ENCODE measurements around the gene TSPAN9. TPM values are rescaled to one million over a fixed set of nuclear protein-coding genes. Genes with fewer than 3 reads are reported as not detected.

TSPAN9 gene
- polyA plus RNA-seq, 1 of the 3 experiments (the other 2 are of a cell fraction): 34.9 TPM

DNA sequence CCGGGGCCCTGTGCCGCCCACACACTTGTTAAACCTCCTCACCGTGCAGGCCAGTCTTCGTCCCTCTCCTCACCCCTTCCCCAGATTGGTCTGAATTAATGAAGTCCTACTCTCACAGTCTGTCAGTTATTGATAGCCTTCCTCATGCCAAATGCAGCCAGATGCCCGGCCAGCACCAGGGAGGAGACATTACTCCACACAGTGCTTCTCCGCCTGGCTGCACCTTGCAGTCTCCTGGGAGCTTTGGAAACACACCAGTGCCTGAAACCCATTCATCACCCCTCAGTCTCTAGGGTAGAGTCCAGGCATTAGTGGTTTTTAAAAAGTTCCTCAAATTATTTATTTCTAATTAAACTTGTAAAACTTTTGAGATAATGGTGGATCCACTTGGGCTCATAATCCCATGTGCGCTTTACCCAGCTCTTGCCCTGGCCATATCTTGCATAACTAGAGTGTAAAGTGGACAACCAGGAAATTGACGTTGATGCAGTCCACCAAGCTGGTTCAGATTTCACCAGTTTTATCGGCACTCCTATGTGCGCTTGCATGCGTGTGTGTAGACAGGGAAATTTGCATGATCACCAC is 38.2 kb upstream of the TSPAN9 start:
- Histone ChIP-seq H3K36me3 (replicated peaks in 1 of 2; ENCODE audit: control insufficient read depth in 1 of 2, insufficient read depth in 2 of 2, low read length in 1 of 2) (peaks cover 5 to 27% of the 10 kb centered on the region in 2 experiments), H3K27me3 (ENCODE audit: insufficient read depth) (no peaks in the 10 kb centered on the region), H3K9me2 (no peaks in the 10 kb centered on the region), H3K4me1 (ENCODE audit: control insufficient read depth in 1 of 2, insufficient read depth in 2 of 2, low read depth in 1 of 2, low read length in 1 of 2) (peaks cover 0 to 4% of the 10 kb centered on the region in 2 experiments; a peak in 1 of 4 replicates), H3K4me3 (ENCODE audit: low read depth in 2 of 2, low read length in 1 of 2) (no peak overlapping the region), H2AFZ (ENCODE audit: low read depth) (no peak overlapping the region), H3K4me2 (no peak overlapping the region), H3K79me2 (ENCODE audit: insufficient read depth) (no peaks in the 10 kb centered on the region), H3K9ac (no peak overlapping the region), H3K27ac (ENCODE audit: low read depth in 2 of 2, low read length in 1 of 2) (no peak overlapping the region), H4K20me1 (ENCODE audit: insufficient read depth) (no peaks in the 10 kb centered on the region; the same call in 1 of the 2 replicates), H3F3A (replicated peaks; ENCODE audit: insufficient read depth) (no peaks in the 10 kb centered on the region), H3K9me3 (no peaks in the 10 kb centered on the region)
- no peak for DNase-seq
- WGBS (ENCODE audit: low lambda C conversion rate): 91% methylated on average over 11 of the region's 11 CpGs
- CTCF ChIA-PET: interaction anchor here (0.8 to 1.6 kb wide), 3 partner anchors 22 to 185 kb away, joined by 3 to 5 read pairs (median 5); no protein-coding TSS in a partner anchor
- TF ChIP-seq MXI1 (IDR thresholded peaks at IDR 0.05; ENCODE audit: low read depth, low read length) (no peak), FOXM1 (IDR thresholded peaks at IDR 0.05; ENCODE audit: low read depth) (no peak), YY1 (IDR thresholded peaks at IDR 0.05; ENCODE audit: low read depth) (no peak), RCOR1 (IDR thresholded peaks at IDR 0.05; ENCODE audit: low read length) (no peak), CHD2 (IDR thresholded peaks at IDR 0.05; ENCODE audit: low read length, partially characterized antibody) (no peak), POLR2AphosphoS5 (IDR thresholded peaks at IDR 0.05; ENCODE audit: low read depth, low read length) (no peak), SMC3 (IDR thresholded peaks at IDR 0.05; ENCODE audit: low read depth, low read length) (no peak), NFIC (IDR thresholded peaks at IDR 0.05; ENCODE audit: borderline replicate concordance) (no peak)
- TF ChIP-seq, protein P1, sequence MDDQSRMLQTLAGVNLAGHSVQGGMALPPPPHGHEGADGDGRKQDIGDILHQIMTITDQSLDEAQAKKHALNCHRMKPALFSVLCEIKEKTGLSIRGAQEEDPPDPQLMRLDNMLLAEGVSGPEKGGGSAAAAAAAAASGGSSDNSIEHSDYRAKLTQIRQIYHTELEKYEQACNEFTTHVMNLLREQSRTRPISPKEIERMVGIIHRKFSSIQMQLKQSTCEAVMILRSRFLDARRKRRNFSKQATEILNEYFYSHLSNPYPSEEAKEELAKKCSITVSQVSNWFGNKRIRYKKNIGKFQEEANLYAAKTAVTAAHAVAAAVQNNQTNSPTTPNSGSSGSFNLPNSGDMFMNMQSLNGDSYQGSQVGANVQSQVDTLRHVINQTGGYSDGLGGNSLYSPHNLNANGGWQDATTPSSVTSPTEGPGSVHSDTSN (IDR thresholded peaks at IDR 0.05): no peak
- POLR2A ChIA-PET: no interaction called here

DNA sequence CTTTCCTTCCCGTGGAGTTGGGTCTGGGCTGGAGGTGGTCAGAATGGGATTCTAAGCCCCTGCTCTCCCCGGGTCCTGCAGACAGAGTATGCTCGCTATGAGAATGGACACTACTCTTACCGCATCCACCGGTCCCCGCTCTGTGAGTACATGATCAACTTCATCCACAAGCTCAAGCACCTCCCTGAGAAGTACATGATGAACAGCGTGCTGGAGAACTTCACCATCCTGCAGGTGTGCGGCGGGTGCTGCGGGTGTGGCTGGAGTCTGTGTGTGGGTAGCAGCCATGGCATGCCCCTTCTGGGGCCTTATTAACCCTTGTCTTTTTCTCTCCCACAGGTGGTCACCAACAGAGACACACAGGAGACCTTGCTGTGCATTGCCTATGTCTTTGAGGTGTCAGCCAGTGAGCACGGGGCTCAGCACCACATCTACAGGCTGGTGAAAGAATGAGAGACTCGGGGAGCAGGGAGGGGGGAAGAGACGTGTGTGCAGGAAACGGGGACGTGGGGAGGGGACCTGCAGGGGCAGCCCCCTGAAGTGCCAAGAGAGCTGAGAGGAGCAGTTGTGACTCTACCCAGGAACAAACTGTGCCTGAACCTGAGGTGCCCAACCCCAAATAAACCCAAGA is 37.0 kb upstream of the TSPAN9 start:
- ChIA-PET POLR2A (no interaction called here), CTCF (interaction anchor here (1.4 kb wide), 1 partner anchor 186 kb away, joined by 5 read pairs; no protein-coding TSS in a partner anchor)
- H3F3A ChIP-seq (replicated peaks; ENCODE audit: insufficient read depth): no peaks in the 10 kb centered on the region
- no peaks in the 10 kb centered on the region for H3K9me2 ChIP-seq
- no peak overlapping the region for H3K4me2 ChIP-seq
- H3K27ac ChIP-seq (ENCODE audit: low read depth in 2 of 2, low read length in 1 of 2): no peak overlapping the region
- H3K4me3 ChIP-seq (ENCODE audit: low read depth in 2 of 2, low read length in 1 of 2): no peak overlapping the region
- no peaks in the 10 kb centered on the region for H3K79me2 ChIP-seq (ENCODE audit: insufficient read depth)
- H3K9ac ChIP-seq: no peak overlapping the region
- no peaks in the 10 kb centered on the region for H3K27me3 ChIP-seq (ENCODE audit: insufficient read depth)
- no peak for TF ChIP-seq SMC3 (IDR thresholded peaks at IDR 0.05; ENCODE audit: low read depth, low read length)
- no peak for TF ChIP-seq SIN3A (IDR thresholded peaks at IDR 0.05; ENCODE audit: borderline replicate concordance, low read depth, low read length)
- TF ChIP-seq EP300 (IDR thresholded peaks at IDR 0.05; ENCODE audit: borderline replicate concordance in 1 of 2, low read depth in 1 of 2, low read length in 1 of 2): no peak
- H2AFZ ChIP-seq (ENCODE audit: low read depth): no peak overlapping the region
- 96% methylated on average over 15 of the region's 15 CpGs for WGBS (ENCODE audit: low lambda C conversion rate)
- no peak for DNase-seq
- H3K4me1 ChIP-seq (ENCODE audit: control insufficient read depth in 1 of 2, insufficient read depth in 2 of 2, low read depth in 1 of 2, low read length in 1 of 2): no peaks in the 10 kb centered on the region; a peak in 1 of 4 replicates
- H3K9me3 ChIP-seq: no peaks in the 10 kb centered on the region
- peaks cover 5 to 27% of the 10 kb centered on the region in 2 experiments for H3K36me3 ChIP-seq (replicated peaks in 1 of 2; ENCODE audit: control insufficient read depth in 1 of 2, insufficient read depth in 2 of 2, low read length in 1 of 2)
- H4K20me1 ChIP-seq (ENCODE audit: insufficient read depth): no peaks in the 10 kb centered on the region; the same call in 1 of the 2 replicates

Measured in SK-N-SH (cell line).